ENCODE results near the gene BHLHE23.

Gene BHLHE23

GRCh38 chr20:62987114-62987513 is 19.6 kb downstream of the BHLHE23 start:
- DNase-seq, result no peak

DNA sequence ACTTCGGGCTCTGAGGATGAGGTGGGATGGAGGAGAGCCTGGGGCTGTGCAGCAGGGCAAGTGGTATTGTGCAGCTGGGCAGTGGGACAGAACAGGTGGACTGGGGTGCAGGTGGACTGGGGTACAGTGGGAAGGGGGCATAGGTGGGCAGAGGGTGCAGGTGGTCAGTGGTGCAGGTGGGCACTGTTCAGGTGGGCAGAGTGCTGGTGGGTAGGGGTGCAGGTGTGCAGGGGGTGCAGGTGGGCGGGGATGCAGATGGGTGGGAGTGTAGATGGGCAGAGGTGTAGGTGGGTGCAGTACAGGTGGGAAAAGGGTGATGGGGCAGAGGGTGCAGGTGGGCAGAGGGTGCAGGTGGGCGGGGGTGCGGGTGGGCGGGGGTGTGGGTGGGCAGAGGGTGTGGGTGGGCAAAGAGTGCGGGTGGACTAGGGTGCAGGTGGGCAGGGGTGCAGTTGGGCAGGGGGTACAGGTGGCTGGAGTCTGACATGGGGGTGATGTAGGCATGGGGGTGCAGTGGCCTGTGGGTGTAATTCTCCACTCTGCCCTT is 20.4 kb downstream of the BHLHE23 start:
- no peak for DNase-seq

DNA sequence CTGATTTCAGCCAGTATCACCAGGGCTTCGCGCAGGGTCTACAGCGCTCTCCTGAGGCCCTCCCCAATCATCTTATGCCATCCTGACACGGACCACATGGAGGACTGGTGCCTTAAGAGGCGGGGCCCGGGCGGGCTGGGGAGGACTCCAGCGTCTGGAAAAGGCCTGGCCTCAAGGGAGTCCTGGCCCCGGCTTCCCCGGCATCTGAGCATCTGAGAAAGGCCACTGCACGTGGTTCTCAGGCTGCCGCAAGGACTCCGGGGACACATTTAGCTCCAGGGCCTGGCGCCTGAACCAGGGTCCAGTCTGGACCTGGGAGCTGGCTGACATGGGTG is 21.4 kb downstream of the BHLHE23 start:
- no peak for DNase-seq

- peak; percentile 46 for DNase-seq
These were observed 21.9 kb downstream of the BHLHE23 start for GRCh38 chr20:62984666-62985443.

DNA sequence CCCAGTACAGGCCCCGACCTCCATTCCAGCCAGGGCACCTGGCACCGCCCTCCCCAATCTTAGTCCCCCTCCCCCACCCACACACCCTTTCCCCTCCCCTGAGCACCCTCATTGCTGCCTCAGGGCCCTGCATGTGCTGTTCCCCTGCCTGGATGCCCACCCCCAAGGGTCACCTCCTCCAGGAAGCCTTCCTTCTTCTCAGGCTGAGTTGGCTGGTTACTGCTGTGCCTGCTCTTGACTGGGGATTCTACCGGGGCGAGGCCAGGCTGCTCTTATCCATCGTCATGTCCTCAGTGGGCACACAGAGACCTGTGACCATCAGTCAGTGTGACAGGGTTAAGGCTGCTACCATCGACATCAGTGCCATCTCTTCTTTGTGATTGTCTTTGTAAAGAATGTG is 23.6 kb downstream of the BHLHE23 start:
- DNase-seq, result no peak

DNA sequence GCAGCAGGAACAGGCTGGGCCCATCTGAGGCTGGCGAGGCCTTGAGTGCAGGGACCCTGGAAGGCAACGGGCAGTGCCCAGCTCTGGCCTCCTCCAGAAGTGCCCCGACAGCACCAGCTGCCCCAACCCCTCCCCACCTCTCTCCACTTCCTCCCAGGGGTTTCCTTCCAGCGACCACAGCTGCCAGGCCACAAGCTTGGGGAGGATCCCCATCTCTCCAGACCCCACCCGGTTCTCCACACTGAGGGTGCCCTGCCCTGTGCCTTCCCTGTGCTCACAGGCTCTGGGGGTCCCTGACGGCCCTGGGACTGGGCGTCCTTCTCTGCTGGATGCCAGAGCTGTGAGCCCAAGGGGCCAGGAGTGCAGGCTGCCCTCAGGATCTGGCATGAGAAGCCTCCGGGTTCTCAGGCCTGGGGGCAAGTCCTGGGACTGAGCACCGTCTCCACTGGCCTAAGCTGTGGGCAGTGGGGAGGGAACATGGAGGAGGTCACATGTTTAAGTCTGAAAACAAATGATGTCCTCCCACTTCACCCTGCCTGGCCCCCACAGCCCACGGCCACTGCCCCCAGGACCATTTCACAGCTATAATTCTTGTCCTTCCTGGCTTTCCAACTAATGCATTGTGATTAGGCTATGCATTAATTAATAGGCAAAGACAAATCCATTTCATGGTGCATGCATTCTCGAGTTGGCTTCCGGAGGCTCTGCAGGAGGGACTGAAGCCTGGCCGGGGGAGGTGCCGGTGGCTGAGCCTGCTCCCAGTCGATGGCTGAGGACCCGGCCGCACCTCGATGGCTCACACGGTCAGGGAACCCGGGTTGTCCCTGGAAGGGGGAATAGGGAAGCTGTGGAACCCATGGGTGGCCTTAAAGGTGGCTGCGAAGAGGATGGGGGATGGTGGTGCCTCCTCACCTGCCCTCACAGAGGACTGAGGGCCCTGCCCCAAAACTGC is 24.4 kb downstream of the BHLHE23 start:
- no peak for DNase-seq

GRCh38 chr20:62980970-62981369 is 25.8 kb downstream of the BHLHE23 start:
- peak; percentile 84 for DNase-seq

GRCh38 chr20:62980380-62980960 is 26.3 kb downstream of the BHLHE23 start:
- peak; percentile 64 for DNase-seq

- DNase-seq, result peak; percentile 49
These were observed 26.8 kb downstream of the BHLHE23 start for GRCh38 chr20:62979876-62980373.

DNA sequence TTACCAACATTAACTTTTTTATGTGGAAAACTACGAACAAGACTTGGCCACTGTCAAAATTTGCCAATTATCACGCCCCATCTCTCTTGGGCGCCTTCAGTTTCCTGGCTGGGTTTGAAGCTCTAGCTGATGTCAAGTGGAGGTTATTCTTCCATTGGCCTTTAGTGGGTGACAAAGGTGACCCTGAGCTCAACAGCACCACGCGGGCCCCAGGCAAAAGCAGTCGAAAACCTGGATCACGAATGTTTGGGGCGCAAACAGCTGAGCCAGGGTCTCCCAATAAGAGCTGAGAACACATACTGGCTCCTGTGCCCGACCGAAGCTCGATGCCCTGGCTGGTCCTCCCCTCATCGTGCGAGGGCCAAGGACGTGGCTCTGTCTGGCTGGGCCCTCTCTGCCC is 27.5 kb downstream of the BHLHE23 start:
- DNase-seq, result no peak

- no peak for DNase-seq
These were observed 28.2 kb downstream of the BHLHE23 start for GRCh38 chr20:62978561-62978943.

- DNase-seq, result no peak
These were observed 28.9 kb downstream of the BHLHE23 start for GRCh38 chr20:62977613-62978560.

- no peak for DNase-seq
These were observed 29.9 kb downstream of the BHLHE23 start for GRCh38 chr20:62976886-62977285.

GRCh38 chr20:62975812-62976508 is 30.8 kb downstream of the BHLHE23 start:
- no peak for DNase-seq

DNA sequence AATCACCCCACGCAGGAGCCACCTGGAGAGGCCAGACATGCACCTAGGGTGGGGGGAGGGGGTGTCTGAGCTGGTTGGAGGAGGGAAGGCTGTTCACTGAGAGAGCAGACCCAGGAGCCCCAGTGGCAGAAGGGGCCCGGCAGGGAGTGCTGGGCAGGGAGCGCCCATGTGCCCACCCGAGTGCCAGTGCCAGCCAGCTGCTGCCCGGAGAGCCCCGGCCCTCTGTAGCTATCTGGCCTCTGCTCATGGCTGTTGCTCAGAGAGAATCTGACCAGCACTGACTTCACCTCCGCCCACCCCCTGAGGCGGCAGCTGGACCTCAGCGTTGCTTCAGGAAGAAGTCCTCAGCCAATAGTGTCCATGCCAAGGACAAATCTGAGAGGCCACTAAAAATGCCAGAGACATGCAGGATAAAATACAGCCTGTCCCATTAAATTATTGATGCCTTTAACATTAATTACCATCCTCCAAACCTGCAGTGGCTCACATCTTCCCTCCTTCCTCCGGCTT is 31.5 kb downstream of the BHLHE23 start:
- no peak for DNase-seq

DNA sequence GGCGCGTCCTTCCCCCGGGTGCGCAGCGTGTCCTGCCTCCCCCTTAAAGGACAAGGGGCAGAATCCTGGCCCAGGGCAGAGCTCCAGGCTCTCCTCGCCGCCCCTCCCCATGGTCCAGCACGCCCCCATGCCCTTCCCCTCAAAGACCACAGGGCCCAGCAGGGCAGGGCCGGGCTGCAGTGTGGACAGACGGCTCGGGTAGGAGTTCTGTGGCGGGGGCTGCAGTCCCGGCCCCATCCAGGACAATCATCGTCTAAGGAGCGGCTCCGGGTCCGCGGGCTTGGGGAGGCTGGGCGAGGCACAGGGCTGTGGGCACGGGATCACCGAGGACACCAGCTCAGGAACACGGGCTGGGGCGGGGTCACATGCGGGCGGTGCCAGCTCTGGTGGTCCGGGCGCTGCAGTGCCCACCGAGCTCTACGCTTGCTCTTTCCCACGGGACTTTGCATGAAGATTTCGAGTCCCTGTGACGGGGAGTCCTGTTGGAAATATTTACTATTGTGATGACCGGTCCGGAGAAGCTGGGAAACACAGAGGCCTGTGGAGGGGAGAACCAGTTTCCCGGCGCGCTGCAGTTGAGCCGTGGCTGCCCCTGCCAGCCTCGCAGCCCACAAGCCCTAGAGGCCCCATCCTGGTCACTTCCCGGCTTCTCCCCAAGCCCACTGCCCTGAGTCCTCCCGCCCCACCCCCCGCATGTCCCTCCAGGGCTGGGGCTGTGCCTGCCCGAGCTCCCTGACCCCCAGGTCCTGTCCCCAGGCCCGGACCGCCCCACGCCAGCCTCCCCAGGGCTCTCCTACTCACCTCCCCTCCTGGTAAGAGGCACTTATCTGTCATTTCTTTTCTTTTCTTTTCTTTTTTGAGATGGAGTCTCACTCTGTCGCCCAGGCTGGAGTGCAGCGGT is 33.7 kb downstream of the BHLHE23 start:
- no peak for DNase-seq

- DNase-seq, result peak; percentile 75
These were observed 34.6 kb downstream of the BHLHE23 start for GRCh38 chr20:62971950-62972844.

DNA sequence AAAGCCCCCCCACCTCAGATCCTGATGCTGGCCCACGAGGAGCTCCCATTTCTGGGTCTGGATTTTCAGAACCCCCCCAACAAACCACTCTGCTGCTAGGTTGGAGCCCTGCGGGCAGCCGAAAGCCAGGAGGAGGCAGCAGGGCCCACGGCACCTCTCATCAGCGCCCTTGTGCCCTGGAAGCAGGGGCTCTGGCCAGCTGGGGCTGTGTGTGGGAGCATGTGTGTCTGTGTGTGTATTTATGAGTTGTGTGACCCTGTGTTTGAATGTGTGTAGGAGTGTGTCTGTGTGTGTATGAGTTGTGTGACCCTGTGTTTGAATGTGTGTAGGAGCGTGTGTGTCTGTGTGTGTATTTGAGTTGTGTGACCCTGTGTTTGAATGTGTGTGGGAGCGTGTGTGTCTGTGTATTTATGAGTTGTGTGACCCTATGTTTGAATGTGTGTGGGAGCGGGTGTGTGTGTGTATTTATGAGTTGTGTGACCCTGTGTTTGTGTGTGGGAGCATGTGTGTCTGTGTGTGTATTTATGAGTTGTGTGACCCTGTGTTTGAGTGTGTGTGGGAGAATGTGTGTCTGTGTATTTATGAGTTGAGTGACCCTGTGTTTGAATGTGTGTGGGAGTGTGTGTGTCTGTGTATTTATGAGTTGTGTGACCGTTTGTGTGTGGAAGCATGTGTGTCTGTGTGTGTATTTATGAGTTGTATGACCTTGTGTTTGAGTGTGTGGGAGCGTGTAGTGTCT is 35.4 kb downstream of the BHLHE23 start:
- no peak for DNase-seq

Measured in DMS79 treated with DMSO at 0.1 percent for 48 hours (cell line).